Neural cell (in vitro differentiated cells): ENCODE data around the gene SYT15. TPM values are rescaled to one million over a fixed set of nuclear protein-coding genes. Genes with fewer than 3 reads are reported as not detected.

Experiments
- H2AFZ ChIP-seq: fragments of 200-600, 300-800 bp; sonication (generic), shearing (Covaris generic); 2 replicates; pipeline ENCODE4 v1.6.0; 2014; ENCODE audit warnings: low read depth, mild to moderate bottlenecking, antibody characterized with exemption, low read length, moderate library complexity
- H3F3A ChIP-seq: fragments of 200-600 bp; shearing (Covaris generic); 2 replicates; pipeline ENCODE4 v1.6.1; 2016; ENCODE audit warnings: mild to moderate bottlenecking, moderate library complexity, mixed read lengths, antibody characterized with exemption, low read length; ENCODE audit not compliant: insufficient read depth, poor library complexity, severe bottlenecking
- H3K27ac ChIP-seq: fragments of 200-600, 300-800 bp; sonication (generic), shearing (Covaris generic); 2 replicates; pipeline ENCODE4 v1.5.1; 2014; ENCODE audit warnings: mild to moderate bottlenecking, low read length, moderate library complexity
- H3K27me3 ChIP-seq: fragments of 300-800, 200-600 bp; sonication (generic), shearing (Covaris generic); 2 replicates; pipeline ENCODE4 v1.6.0; 2014; ENCODE audit warnings: mild to moderate bottlenecking, low read depth, low read length, moderate library complexity; ENCODE audit not compliant: insufficient read depth
- H3K36me3 ChIP-seq: fragments of 300-800, 200-600 bp; sonication (generic), shearing (Covaris generic); 2 replicates; pipeline ENCODE4 v1.5.1; 2014; ENCODE audit warnings: mild to moderate bottlenecking, antibody characterized with exemption, low read length, moderate library complexity; ENCODE audit not compliant: insufficient read depth
- H3K4me2 ChIP-seq: fragments of 300-800, 200-600 bp; sonication (generic), shearing (Covaris generic); 2 replicates; pipeline ENCODE4 v1.6.0; 2014; ENCODE audit warnings: mild to moderate bottlenecking, low read length
- H3K4me3 ChIP-seq: fragments of 300-800, 200-600 bp; sonication (generic), shearing (Covaris generic); 2 replicates; pipeline ENCODE4 v1.5.1; 2014; ENCODE audit warnings: mild to moderate bottlenecking, low read length, moderate library complexity
- H3K79me2 ChIP-seq: fragments of 200-600 bp; shearing (Covaris generic); replicated peaks from 2 replicates; pipeline ENCODE4 v1.6.0; 2014; ENCODE audit warnings: mild to moderate bottlenecking, low read length, moderate library complexity; ENCODE audit not compliant: insufficient read depth
- H3K9ac ChIP-seq: fragments of 300-800, 200-600 bp; sonication (generic), shearing (Covaris generic); 2 replicates; pipeline ENCODE4 v1.6.1; 2016; ENCODE audit warnings: mild to moderate bottlenecking, low read length, mixed read lengths
- H3K9me2 ChIP-seq: fragments of 200-600 bp; shearing (Covaris generic); 2 replicates; pipeline ENCODE4 v1.6.1; 2016; ENCODE audit warnings: mild to moderate bottlenecking, low read length, mixed read lengths; ENCODE audit not compliant: insufficient read depth
- H3K9me3 ChIP-seq: fragments of 200-600, 300-800 bp; sonication (generic), shearing (Covaris generic); 2 replicates; pipeline ENCODE4 v1.6.1; 2016; ENCODE audit warnings: mild to moderate bottlenecking, mixed run types, low read length, moderate library complexity, mixed read lengths
- H4K20me1 ChIP-seq: fragments of 200-600 bp; shearing (Covaris generic); 2 replicates; pipeline ENCODE4 v1.6.1; 2016; ENCODE audit warnings: mild to moderate bottlenecking, mixed run types; ENCODE audit not compliant: insufficient read depth
- CTCF ChIP-seq: fragments of 450-650 bp; IDR thresholded peaks from 2 replicates; pipeline ENCODE4 v1.5.1; 2014; ENCODE audit warnings: antibody characterized with exemption, mild to moderate bottlenecking, moderate library complexity; ENCODE audit not compliant: poor library complexity, severe bottlenecking
- EP300 ChIP-seq: fragments of 450-650 bp; conservative IDR thresholded peaks from 2 replicates; pipeline ENCODE4 v1.6.1; 2014; ENCODE audit warnings: antibody characterized with exemption, mild to moderate bottlenecking, moderate library complexity; ENCODE audit not compliant: poor library complexity, severe bottlenecking
- EZH2 ChIP-seq: fragments of 200-600, 300-800 bp; shearing (Covaris generic), sonication (generic); IDR thresholded peaks from 2 replicates; pipeline ENCODE4 v1.6.1; 2014; ENCODE audit warnings: antibody characterized with exemption, low read length, borderline replicate concordance, mild to moderate bottlenecking; ENCODE audit not compliant: insufficient read depth, poor library complexity, severe bottlenecking
- MXI1 ChIP-seq: fragments of 450-650 bp; conservative IDR thresholded peaks from 2 replicates; pipeline ENCODE4 v1.6.1; 2014; ENCODE audit warnings: antibody characterized with exemption, mild to moderate bottlenecking; ENCODE audit not compliant: poor library complexity, severe bottlenecking
- POLR2AphosphoS5 ChIP-seq: IDR thresholded peaks from 2 replicates; pipeline ENCODE4 v1.6.1; 2012
- RAD21 ChIP-seq: fragments of 450-650 bp; conservative IDR thresholded peaks from 2 replicates; pipeline ENCODE4 v1.6.1; 2014; ENCODE audit warnings: antibody characterized with exemption, mild to moderate bottlenecking, moderate library complexity
- REST ChIP-seq: IDR thresholded peaks from 2 replicates; pipeline ENCODE4 v1.6.1; 2012; ENCODE audit warnings: borderline replicate concordance
- SMC3 ChIP-seq: fragments of 450-650 bp; conservative IDR thresholded peaks from 2 replicates; pipeline ENCODE4 v1.6.1; 2014; ENCODE audit warnings: antibody characterized with exemption, mild to moderate bottlenecking, moderate library complexity; ENCODE audit not compliant: poor library complexity
- TAF1 ChIP-seq: IDR thresholded peaks from 2 replicates; pipeline ENCODE4 v1.6.1; 2012; ENCODE audit warnings: low read depth
- polyA plus RNA-seq: library from polyadenylated mRNA; depleted of rRNA; stranded (reverse); fragments of >200 nt; gene quantifications from 2 replicates; pipeline ENCODE4 v1.2.3, GENCODE V29; 2014

SYT15 gene
- polyA plus RNA-seq, 1 donor from 2014 or later, result not detected

- Histone ChIP-seq H3K4me2 (no peak overlapping the region), H3K9ac (no peak overlapping the region), H3K79me2 (no peaks in the 10 kb centered on the region), H3F3A (no peaks in the 10 kb centered on the region), H4K20me1 (no peaks in the 10 kb centered on the region), H3K36me3 (no peaks in the 10 kb centered on the region), H3K9me3 (no peaks in the 10 kb centered on the region), H3K4me3 (no peak overlapping the region), H3K27ac (no peak overlapping the region), H2AFZ (no peak overlapping the region), H3K9me2 (no peaks in the 10 kb centered on the region), H3K27me3 (no peaks in the 10 kb centered on the region)
- TF ChIP-seq MXI1 (no peak), SMC3 (no peak), REST (no peak), RAD21 (no peak), CTCF (no peak), POLR2AphosphoS5 (no peak), EZH2 (no peak), TAF1 (no peak), EP300 (no peak)
Measured at GRCh38 chr10:46541017-46541661, 37.8 kb upstream of the SYT15 start.

- no peak overlapping the region for H3K4me3 ChIP-seq
- no peak overlapping the region for H3K27ac ChIP-seq
- no peaks in the 10 kb centered on the region for H3K9me2 ChIP-seq
- no peak overlapping the region for H3K4me2 ChIP-seq
- H3K79me2 ChIP-seq, result no peaks in the 10 kb centered on the region
- H3F3A ChIP-seq, result no peaks in the 10 kb centered on the region
- no peak overlapping the region for H2AFZ ChIP-seq
- no peaks in the 10 kb centered on the region for H3K9me3 ChIP-seq
- H4K20me1 ChIP-seq, result no peaks in the 10 kb centered on the region
- no peaks in the 10 kb centered on the region for H3K27me3 ChIP-seq
- no peaks in the 10 kb centered on the region for H3K36me3 ChIP-seq
- H3K9ac ChIP-seq, result no peak overlapping the region
- TF ChIP-seq TAF1 (no peak), EZH2 (no peak), EP300 (no peak), REST (no peak), MXI1 (no peak), CTCF (no peak), RAD21 (no peak), SMC3 (no peak), POLR2AphosphoS5 (no peak)
Measured at GRCh38 chr10:46541735-46542566, 37.0 kb upstream of the SYT15 start.
